ENCODE data around the gene SLC9B2. TPM values are rescaled to one million over a fixed set of nuclear protein-coding genes. Genes with fewer than 3 reads are reported as not detected.
A peak's percentile ranks its signal among the peaks of the same experiment; 100 is the strongest.

The SLC9B2 gene
- total RNA-seq, 4 donors from 2014 or later: 16.9 to 56.1 (median 24.7) TPM

GRCh38 chr4:103079621-103080020 is 3.1 kb upstream of the SLC9B2 start:
- ATAC-seq (ENCODE audit: low FRiP score): no peak
- no peak for DNase-seq (ENCODE audit: low spot score)
- TF ChIP-seq CTCF (IDR thresholded peaks at IDR 0.05): no peak

GRCh38 chr4:103075894-103076746 is 441 bp downstream of the SLC9B2 start:
- TF ChIP-seq CTCF (IDR thresholded peaks at IDR 0.05): no peak
- peak; percentile 83 for ATAC-seq (ENCODE audit: low FRiP score)
- peak; percentile 30 for DNase-seq (ENCODE audit: low spot score)

- DNase-seq (ENCODE audit: low spot score) (no peak), ATAC-seq (ENCODE audit: low FRiP score) (no peak)
- no peak for TF ChIP-seq CTCF (IDR thresholded peaks at IDR 0.05)
Observed at GRCh38 chr4:103075435-103075893, 1.1 kb downstream of the SLC9B2 start.

- no peak for DNase-seq (ENCODE audit: low spot score)
- TF ChIP-seq CTCF (IDR thresholded peaks at IDR 0.05): no peak
- ATAC-seq (ENCODE audit: low FRiP score): no peak
Observed at GRCh38 chr4:103074744-103075434, 1.7 kb downstream of the SLC9B2 start.

GRCh38 chr4:103073792-103074438 is 2.6 kb downstream of the SLC9B2 start:
- no peak for TF ChIP-seq CTCF (IDR thresholded peaks at IDR 0.05)
- DNase-seq (ENCODE audit: low spot score): no peak
- ATAC-seq (ENCODE audit: low FRiP score): no peak

GRCh38 chr4:103067841-103068547 is 8.6 kb downstream of the SLC9B2 start:
- DNase-seq (ENCODE audit: low spot score): no peak
- ATAC-seq (ENCODE audit: low FRiP score): peak; percentile 74
- no peak for TF ChIP-seq CTCF (IDR thresholded peaks at IDR 0.05)
